HG02571 (cell line): Measurements from ENCODE around the gene DDX56.
"Not testable (repeated sequence)": the region's sequence is repeated elsewhere in the genome, so short reads cannot be mapped to it uniquely, and the experiment has no call there.

Experiments used
- ATAC-seq: cut with Tn5 transposase; IDR thresholded peaks from one replicate; pipeline ENCODE4 v1.9.1; 2021; ENCODE audit warnings: mild to moderate bottlenecking, moderate library complexity; ENCODE audit not compliant: unreplicated experiment

The DDX56 gene

GRCh38 chr7:44599222-44599621 is 25.5 kb upstream of the DDX56 start:
- no peak for ATAC-seq

GRCh38 chr7:44597181-44597580 is 23.5 kb upstream of the DDX56 start:
- not testable (repeated sequence) for ATAC-seq

- ATAC-seq: no peak
These were observed 22.4 kb upstream of the DDX56 start for GRCh38 chr7:44595934-44596635.

- no peak for ATAC-seq
These were observed 17.2 kb upstream of the DDX56 start for GRCh38 chr7:44590910-44591309.

- ATAC-seq: no peak
These were observed 14.4 kb upstream of the DDX56 start for GRCh38 chr7:44587843-44588711.

GRCh38 chr7:44583146-44583865 is 9.6 kb upstream of the DDX56 start:
- no peak for ATAC-seq

GRCh38 chr7:44581879-44582603 is 8.3 kb upstream of the DDX56 start, which contains the start of gene TMED4:
TMED4 (minus strand) TSS chr7:44582231; CDS start chr7:44582206, 25 bp downstream.
- ATAC-seq: peak; percentile 83

GRCh38 chr7:44580945-44581878 is 7.5 kb upstream of the DDX56 start:
- peak; percentile 42 for ATAC-seq

GRCh38 chr7:44576228-44576627 is 2.5 kb upstream of the DDX56 start:
- no peak for ATAC-seq

- no peak for ATAC-seq
These were observed 1.3 kb upstream of the DDX56 start for GRCh38 chr7:44575054-44575453.

GRCh38 chr7:44574287-44574872 is 672 bp upstream of the DDX56 start:
- no peak for ATAC-seq

GRCh38 chr7:44572771-44573170 is 937 bp downstream of the DDX56 start:
- ATAC-seq: no peak

- ATAC-seq: no peak
These were observed 3.7 kb downstream of the DDX56 start for GRCh38 chr7:44569959-44570358.

- no peak for ATAC-seq
These were observed 4.7 kb downstream of the DDX56 start for GRCh38 chr7:44568771-44569560.

- ATAC-seq: no peak
These were observed 5.8 kb downstream of the DDX56 start for GRCh38 chr7:44567884-44568283.

GRCh38 chr7:44566680-44567079 is 7.0 kb downstream of the DDX56 start:
- ATAC-seq: no peak

- no peak for ATAC-seq
These were observed 7.7 kb downstream of the DDX56 start for GRCh38 chr7:44565795-44566559.
